OCI-LY3 (cell line): Measurements from ENCODE around the gene PCDH15.

Experiments
- H2AFZ ChIP-seq: fragments of 200-600, 300-600 bp; shearing (Covaris generic); 2 replicates; pipeline ENCODE4 v1.6.0; 2014; ENCODE audit warnings: antibody characterized with exemption, low read depth, low read length
- H3K27ac ChIP-seq: fragments of 200-600, 300-600 bp; sonication (generic); 2 replicates; pipeline ENCODE4 v1.5.1; 2014; ENCODE audit warnings: mild to moderate bottlenecking, low read length, moderate library complexity, mixed read lengths
- H3K27me3 ChIP-seq: fragments of 200-600, 300-600 bp; sonication (generic); 2 replicates; pipeline ENCODE4 v1.6.1; 2014; ENCODE audit warnings: low read depth, low read length, mixed read lengths
- H3K36me3 ChIP-seq: fragments of 200-600, 300-600 bp; sonication (generic); replicated peaks from 2 replicates; pipeline ENCODE3; 2014; ENCODE audit warnings: low read depth, low read length, mixed read lengths
- H3K4me1 ChIP-seq: fragments of 300-600, 200-600 bp; sonication (generic); 2 replicates; pipeline ENCODE4 v1.6.1; 2014; ENCODE audit warnings: low read length, mixed read lengths
- H3K4me2 ChIP-seq: fragments of 200-600, 300-600 bp; sonication (generic); 2 replicates; pipeline ENCODE4 v1.6.1; 2014; ENCODE audit warnings: low read length, mixed read lengths
- H3K4me3 ChIP-seq: fragments of 300-600, 200-600 bp; sonication (generic); 2 replicates; pipeline ENCODE4 v1.5.1; 2014; ENCODE audit warnings: antibody characterized with exemption, mild to moderate bottlenecking, low read length, moderate library complexity
- H3K79me2 ChIP-seq: fragments of 300-600, 200-600 bp; shearing (Covaris generic); 2 replicates; pipeline ENCODE4 v1.6.1; 2014; ENCODE audit warnings: mild to moderate bottlenecking, low read length, mixed read lengths
- H3K9ac ChIP-seq: fragments of 300-600, 200-600 bp; shearing (Covaris generic); 2 replicates; pipeline ENCODE4 v1.6.0; 2014; ENCODE audit warnings: mild to moderate bottlenecking, low read length, moderate library complexity
- H3K9me3 ChIP-seq: fragments of 200-600, 300-600 bp; shearing (Covaris generic); 2 replicates; pipeline ENCODE4 v1.6.1; 2014; ENCODE audit warnings: low read length, mixed read lengths; ENCODE audit not compliant: insufficient read depth
- H4K20me1 ChIP-seq: fragments of 200-600, 300-600 bp; sonication (generic); 2 replicates; pipeline ENCODE4 v1.6.1; 2016; ENCODE audit warnings: low read length, mixed read lengths; ENCODE audit not compliant: insufficient read depth
- CTCF ChIP-seq: fragments of 200-600, 300-600 bp; sonication (generic); IDR thresholded peaks from 2 replicates; pipeline ENCODE4 v1.5.1; 2014; ENCODE audit warnings: antibody characterized with exemption, low read length, low read depth
- EZH2phosphoT487 ChIP-seq: fragments of 200-600 bp; shearing (Covaris generic); IDR thresholded peaks from 2 replicates; pipeline ENCODE4 v1.6.1; 2018; ENCODE audit warnings: antibody characterized with exemption, mixed run types, low read depth

Gene PCDH15

GRCh38 chr10:54745436-54745835 is 55.6 kb downstream of the PCDH15 start:
- Histone ChIP-seq H3K79me2 (no peaks in the 10 kb centered on the region), H3K36me3 (no peaks in the 10 kb centered on the region), H3K4me2 (peak overlapping the region; percentile 66), H3K27me3 (no peaks in the 10 kb centered on the region), H3K9me3 (no peaks in the 10 kb centered on the region), H3K9ac (no peak overlapping the region), H3K4me3 (peak overlapping the region; percentile 50), H3K27ac (no peak overlapping the region), H3K4me1 (no peaks in the 10 kb centered on the region), H2AFZ (peak overlapping the region; percentile 89), H4K20me1 (no peaks in the 10 kb centered on the region)
- no peak for TF ChIP-seq EZH2phosphoT487
- no peak for TF ChIP-seq CTCF

DNA sequence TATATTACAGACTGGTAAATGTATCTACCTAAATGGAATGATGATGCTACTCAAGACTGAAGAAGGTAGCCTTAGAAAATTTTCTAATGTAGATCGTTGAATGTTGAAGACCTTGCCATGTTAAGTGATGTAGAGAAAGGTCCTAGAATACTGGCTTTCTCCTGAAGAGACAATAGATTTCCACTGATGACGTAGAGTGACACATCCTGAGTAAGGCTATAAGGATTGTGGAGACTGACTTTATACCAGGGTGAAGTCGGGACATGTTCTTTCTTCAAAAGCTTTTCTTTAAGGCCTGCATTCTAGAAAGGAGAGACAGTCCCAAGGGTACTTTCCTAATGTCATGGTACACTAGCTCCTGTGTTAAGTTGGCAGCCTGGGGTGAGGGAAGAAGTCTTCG is 58.6 kb downstream of the PCDH15 start:
- H4K20me1 ChIP-seq = no peaks in the 10 kb centered on the region
- no peaks in the 10 kb centered on the region for H3K79me2 ChIP-seq
- no peak overlapping the region for H3K4me2 ChIP-seq
- no peak overlapping the region for H3K4me3 ChIP-seq
- H3K36me3 ChIP-seq = no peaks in the 10 kb centered on the region
- no peak overlapping the region for H3K27ac ChIP-seq
- no peak for TF ChIP-seq EZH2phosphoT487
- TF ChIP-seq CTCF = no peak
- H3K9me3 ChIP-seq = no peaks in the 10 kb centered on the region
- H3K27me3 ChIP-seq = no peaks in the 10 kb centered on the region
- H3K4me1 ChIP-seq = no peaks in the 10 kb centered on the region
- no peak overlapping the region for H2AFZ ChIP-seq
- H3K9ac ChIP-seq = no peak overlapping the region

- Histone ChIP-seq H3K79me2 (no peaks in the 10 kb centered on the region), H3K4me2 (no peak overlapping the region), H3K36me3 (no peaks in the 10 kb centered on the region), H4K20me1 (no peaks in the 10 kb centered on the region), H3K27me3 (no peaks in the 10 kb centered on the region), H3K27ac (no peak overlapping the region), H3K9me3 (no peaks in the 10 kb centered on the region), H3K4me3 (no peak overlapping the region), H2AFZ (no peak overlapping the region), H3K4me1 (no peaks in the 10 kb centered on the region), H3K9ac (no peak overlapping the region)
- TF ChIP-seq EZH2phosphoT487 (no peak), CTCF (no peak)
Observed at GRCh38 chr10:54728511-54728910, 72.5 kb downstream of the PCDH15 start.

DNA sequence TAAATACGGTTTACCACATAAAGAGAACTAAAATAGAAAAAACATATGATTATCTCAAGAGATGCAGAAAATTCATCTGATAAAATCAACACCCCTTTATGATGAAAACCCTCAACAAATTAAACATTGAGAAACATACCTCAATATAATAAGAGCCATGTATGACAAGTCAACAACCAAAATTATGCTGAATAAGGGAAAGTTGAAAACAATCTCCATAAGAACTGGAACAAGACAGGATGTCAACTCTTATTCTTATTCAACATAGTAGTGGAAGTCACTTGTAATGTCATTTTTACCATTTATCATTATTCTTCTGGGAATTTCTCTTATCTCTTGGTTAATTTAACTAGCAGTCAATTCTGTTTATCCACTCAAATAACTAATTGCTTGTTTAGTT is 79.0 kb downstream of the PCDH15 start:
- Histone ChIP-seq H3K4me3 (no peak overlapping the region), H3K4me1 (no peaks in the 10 kb centered on the region), H3K9me3 (no peaks in the 10 kb centered on the region), H3K36me3 (no peaks in the 10 kb centered on the region), H2AFZ (no peak overlapping the region), H3K79me2 (no peaks in the 10 kb centered on the region), H3K27me3 (no peaks in the 10 kb centered on the region), H3K4me2 (no peak overlapping the region), H3K27ac (no peak overlapping the region), H3K9ac (no peak overlapping the region), H4K20me1 (no peaks in the 10 kb centered on the region)
- TF ChIP-seq EZH2phosphoT487 (no peak), CTCF (no peak)
